Measurements from ENCODE around the gene GRIK5. TPM values are rescaled to one million over a fixed set of nuclear protein-coding genes. Genes with fewer than 3 reads are reported as not detected.

Gene GRIK5
- polyA plus RNA-seq, 1 donor from 2014 or later: 22.4 TPM

DNA sequence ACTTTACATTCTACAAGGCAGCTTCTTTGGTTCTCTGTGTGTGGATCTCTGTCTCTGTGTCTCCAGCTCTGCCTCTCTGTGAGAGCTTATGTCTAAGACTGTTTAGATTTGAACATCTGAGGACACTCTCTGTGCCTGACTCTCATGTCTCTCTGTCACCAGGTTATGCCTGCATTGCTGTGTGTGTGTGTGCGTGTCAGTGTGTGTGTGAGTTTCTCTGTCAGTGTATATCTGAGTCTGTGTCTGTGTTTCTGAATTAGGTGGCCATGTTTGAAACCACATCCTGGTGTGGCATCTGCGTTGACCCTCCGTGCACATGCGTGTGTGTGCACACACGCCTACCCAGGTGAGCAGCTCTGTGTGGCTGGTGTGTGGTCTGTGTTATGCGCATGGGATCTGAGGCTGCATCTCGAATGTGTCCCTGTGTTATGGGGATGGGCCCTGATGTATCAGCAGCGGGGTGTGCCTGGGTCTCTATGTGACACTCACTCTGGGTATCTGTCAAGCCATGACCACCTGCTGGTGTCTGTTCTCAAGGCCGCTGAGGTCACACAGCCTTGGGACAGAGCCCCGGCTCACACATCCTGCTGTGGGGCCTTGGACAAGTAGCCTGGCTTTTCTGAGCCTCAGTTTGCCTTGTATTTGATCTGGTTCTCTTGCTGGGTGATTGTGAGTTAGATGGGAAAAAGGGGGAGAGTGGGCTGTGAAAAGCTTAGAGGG, 82.7 kb downstream of the GRIK5 start:
- H3K36me3 ChIP-seq (ENCODE audit: insufficient read depth, low read length): no peaks in the 10 kb centered on the region
- no peak overlapping the region for H3K4me3 ChIP-seq (ENCODE audit: low read length)
- TF ChIP-seq MXI1 (conservative IDR thresholded peaks at IDR 0.05; ENCODE audit: poor library complexity, severe bottlenecking): no peak
- no peak for TF ChIP-seq SMC3 (conservative IDR thresholded peaks at IDR 0.05; ENCODE audit: poor library complexity)
- no peak for TF ChIP-seq POLR2AphosphoS5 (IDR thresholded peaks at IDR 0.05)
- no peak for TF ChIP-seq TAF1 (IDR thresholded peaks at IDR 0.05; ENCODE audit: low read depth)
- no peak for TF ChIP-seq RAD21 (conservative IDR thresholded peaks at IDR 0.05)
- TF ChIP-seq, protein P1, sequence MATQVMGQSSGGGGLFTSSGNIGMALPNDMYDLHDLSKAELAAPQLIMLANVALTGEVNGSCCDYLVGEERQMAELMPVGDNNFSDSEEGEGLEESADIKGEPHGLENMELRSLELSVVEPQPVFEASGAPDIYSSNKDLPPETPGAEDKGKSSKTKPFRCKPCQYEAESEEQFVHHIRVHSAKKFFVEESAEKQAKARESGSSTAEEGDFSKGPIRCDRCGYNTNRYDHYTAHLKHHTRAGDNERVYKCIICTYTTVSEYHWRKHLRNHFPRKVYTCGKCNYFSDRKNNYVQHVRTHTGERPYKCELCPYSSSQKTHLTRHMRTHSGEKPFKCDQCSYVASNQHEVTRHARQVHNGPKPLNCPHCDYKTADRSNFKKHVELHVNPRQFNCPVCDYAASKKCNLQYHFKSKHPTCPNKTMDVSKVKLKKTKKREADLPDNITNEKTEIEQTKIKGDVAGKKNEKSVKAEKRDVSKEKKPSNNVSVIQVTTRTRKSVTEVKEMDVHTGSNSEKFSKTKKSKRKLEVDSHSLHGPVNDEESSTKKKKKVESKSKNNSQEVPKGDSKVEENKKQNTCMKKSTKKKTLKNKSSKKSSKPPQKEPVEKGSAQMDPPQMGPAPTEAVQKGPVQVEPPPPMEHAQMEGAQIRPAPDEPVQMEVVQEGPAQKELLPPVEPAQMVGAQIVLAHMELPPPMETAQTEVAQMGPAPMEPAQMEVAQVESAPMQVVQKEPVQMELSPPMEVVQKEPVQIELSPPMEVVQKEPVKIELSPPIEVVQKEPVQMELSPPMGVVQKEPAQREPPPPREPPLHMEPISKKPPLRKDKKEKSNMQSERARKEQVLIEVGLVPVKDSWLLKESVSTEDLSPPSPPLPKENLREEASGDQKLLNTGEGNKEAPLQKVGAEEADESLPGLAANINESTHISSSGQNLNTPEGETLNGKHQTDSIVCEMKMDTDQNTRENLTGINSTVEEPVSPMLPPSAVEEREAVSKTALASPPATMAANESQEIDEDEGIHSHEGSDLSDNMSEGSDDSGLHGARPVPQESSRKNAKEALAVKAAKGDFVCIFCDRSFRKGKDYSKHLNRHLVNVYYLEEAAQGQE (IDR thresholded peaks at IDR 0.05; ENCODE audit: borderline replicate concordance): no peak
- no peak for TF ChIP-seq EP300 (conservative IDR thresholded peaks at IDR 0.05; ENCODE audit: poor library complexity, severe bottlenecking)
- no peak for TF ChIP-seq EZH2 (IDR thresholded peaks at IDR 0.05; ENCODE audit: borderline replicate concordance, insufficient read depth, low read length, poor library complexity, severe bottlenecking)
- TF ChIP-seq, protein P2, sequence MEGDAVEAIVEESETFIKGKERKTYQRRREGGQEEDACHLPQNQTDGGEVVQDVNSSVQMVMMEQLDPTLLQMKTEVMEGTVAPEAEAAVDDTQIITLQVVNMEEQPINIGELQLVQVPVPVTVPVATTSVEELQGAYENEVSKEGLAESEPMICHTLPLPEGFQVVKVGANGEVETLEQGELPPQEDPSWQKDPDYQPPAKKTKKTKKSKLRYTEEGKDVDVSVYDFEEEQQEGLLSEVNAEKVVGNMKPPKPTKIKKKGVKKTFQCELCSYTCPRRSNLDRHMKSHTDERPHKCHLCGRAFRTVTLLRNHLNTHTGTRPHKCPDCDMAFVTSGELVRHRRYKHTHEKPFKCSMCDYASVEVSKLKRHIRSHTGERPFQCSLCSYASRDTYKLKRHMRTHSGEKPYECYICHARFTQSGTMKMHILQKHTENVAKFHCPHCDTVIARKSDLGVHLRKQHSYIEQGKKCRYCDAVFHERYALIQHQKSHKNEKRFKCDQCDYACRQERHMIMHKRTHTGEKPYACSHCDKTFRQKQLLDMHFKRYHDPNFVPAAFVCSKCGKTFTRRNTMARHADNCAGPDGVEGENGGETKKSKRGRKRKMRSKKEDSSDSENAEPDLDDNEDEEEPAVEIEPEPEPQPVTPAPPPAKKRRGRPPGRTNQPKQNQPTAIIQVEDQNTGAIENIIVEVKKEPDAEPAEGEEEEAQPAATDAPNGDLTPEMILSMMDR (IDR thresholded peaks at IDR 0.05; ENCODE audit: poor library complexity, severe bottlenecking): no peak
- no peak overlapping the region for H2AFZ ChIP-seq (ENCODE audit: low read depth, low read length)
- no peaks in the 10 kb centered on the region for H3K9me2 ChIP-seq (ENCODE audit: insufficient read depth, low read length)
- H3K27me3 ChIP-seq (ENCODE audit: insufficient read depth, low read depth, low read length): no peaks in the 10 kb centered on the region
- peaks cover 21% of the 10 kb centered on the region for H3K79me2 ChIP-seq (replicated peaks; ENCODE audit: insufficient read depth, low read length)
- peaks cover 3% of the 10 kb centered on the region for H4K20me1 ChIP-seq (ENCODE audit: insufficient read depth)
- H3F3A ChIP-seq (ENCODE audit: insufficient read depth, low read length, poor library complexity, severe bottlenecking): no peaks in the 10 kb centered on the region
- H3K27ac ChIP-seq (ENCODE audit: low read length): no peak overlapping the region
- H3K9me3 ChIP-seq (ENCODE audit: low read length): no peaks in the 10 kb centered on the region
- no peak overlapping the region for H3K9ac ChIP-seq (ENCODE audit: low read length)
- no peak overlapping the region for H3K4me2 ChIP-seq (ENCODE audit: low read length)

DNA sequence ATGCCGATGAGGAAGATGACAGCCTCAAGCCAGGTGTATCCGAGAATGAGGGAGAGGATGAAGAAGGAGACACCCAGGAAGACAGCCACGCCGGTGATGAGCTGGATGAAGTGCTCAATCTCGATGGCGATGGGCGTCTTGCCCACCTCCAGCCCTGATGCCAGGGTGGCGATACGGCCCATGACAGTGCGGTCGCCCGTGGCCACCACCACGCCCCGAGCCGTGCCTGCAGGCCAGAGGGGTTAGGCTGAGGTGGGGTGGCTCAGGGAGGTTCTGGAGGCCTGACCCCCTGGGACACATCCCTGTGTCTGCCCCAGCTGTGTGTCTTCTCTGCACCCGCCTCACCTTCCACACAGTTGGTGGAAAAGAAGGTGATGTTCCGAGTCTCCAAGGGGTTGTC, 85.0 kb downstream of the GRIK5 start:
- no peak overlapping the region for H3K4me3 ChIP-seq (ENCODE audit: low read length)
- H3K79me2 ChIP-seq (replicated peaks; ENCODE audit: insufficient read depth, low read length): peaks cover 5% of the 10 kb centered on the region
- TF ChIP-seq, protein P2 (IDR thresholded peaks at IDR 0.05; ENCODE audit: poor library complexity, severe bottlenecking): no peak
- TF ChIP-seq RAD21 (conservative IDR thresholded peaks at IDR 0.05) (no peak), TAF1 (IDR thresholded peaks at IDR 0.05; ENCODE audit: low read depth) (no peak), EZH2 (IDR thresholded peaks at IDR 0.05; ENCODE audit: borderline replicate concordance, insufficient read depth, low read length, poor library complexity, severe bottlenecking) (no peak), MXI1 (conservative IDR thresholded peaks at IDR 0.05; ENCODE audit: poor library complexity, severe bottlenecking) (no peak), EP300 (conservative IDR thresholded peaks at IDR 0.05; ENCODE audit: poor library complexity, severe bottlenecking) (no peak)
- TF ChIP-seq, protein P1 (IDR thresholded peaks at IDR 0.05; ENCODE audit: borderline replicate concordance): no peak
- no peaks in the 10 kb centered on the region for H4K20me1 ChIP-seq (ENCODE audit: insufficient read depth)
- H3K27me3 ChIP-seq (ENCODE audit: insufficient read depth, low read depth, low read length): no peaks in the 10 kb centered on the region
- no peaks in the 10 kb centered on the region for H3F3A ChIP-seq (ENCODE audit: insufficient read depth, low read length, poor library complexity, severe bottlenecking)
- no peak overlapping the region for H2AFZ ChIP-seq (ENCODE audit: low read depth, low read length)
- H3K9me2 ChIP-seq (ENCODE audit: insufficient read depth, low read length): no peaks in the 10 kb centered on the region
- H3K9ac ChIP-seq (ENCODE audit: low read length): no peak overlapping the region
- no peak overlapping the region for H3K27ac ChIP-seq (ENCODE audit: low read length)
- no peaks in the 10 kb centered on the region for H3K9me3 ChIP-seq (ENCODE audit: low read length)
- peaks cover 8% of the 10 kb centered on the region for H3K36me3 ChIP-seq (ENCODE audit: insufficient read depth, low read length)
- no peak overlapping the region for H3K4me2 ChIP-seq (ENCODE audit: low read length)
